ENCODE data around the gene PLCL1. TPM values are rescaled to one million over a fixed set of nuclear protein-coding genes. Genes with fewer than 3 reads are reported as not detected.

Gene PLCL1
- total and polyA plus RNA-seq, 8 donors = 0.93 to 28.7 (median 3.1) TPM

- intact Hi-C loops (cut with DNase I; ENCODE audit: low total_unique reads) = no loop called here
- H3K4me3 ChIP-seq = no peak overlapping the region
- TF ChIP-seq POLR2A (IDR thresholded peaks at IDR 0.05) (no peak), POLR2AphosphoS5 (IDR thresholded peaks at IDR 0.05) (no peak), CTCF (IDR thresholded peaks at IDR 0.05) (no peak), EP300 (IDR thresholded peaks at IDR 0.05) (no peak)
- H3K27me3 ChIP-seq = no peaks in the 10 kb centered on the region
- peaks cover 0 to 22% (median 5%) of the 10 kb centered on the region in 4 donors for H3K4me1 ChIP-seq
- no peaks in the 10 kb centered on the region for H3K9me3 ChIP-seq
- no peak for DNase-seq
- WGBS, 5 donors = 60 to 78% (median 73%) methylated on average over 2 of the region's 2 CpGs
- no peaks in the 10 kb centered on the region for H3K36me3 ChIP-seq
- H3K27ac ChIP-seq = no peak overlapping the region
Measured at GRCh38 chr2:198060277-198060676, 255.9 kb downstream of the PLCL1 start.

DNA sequence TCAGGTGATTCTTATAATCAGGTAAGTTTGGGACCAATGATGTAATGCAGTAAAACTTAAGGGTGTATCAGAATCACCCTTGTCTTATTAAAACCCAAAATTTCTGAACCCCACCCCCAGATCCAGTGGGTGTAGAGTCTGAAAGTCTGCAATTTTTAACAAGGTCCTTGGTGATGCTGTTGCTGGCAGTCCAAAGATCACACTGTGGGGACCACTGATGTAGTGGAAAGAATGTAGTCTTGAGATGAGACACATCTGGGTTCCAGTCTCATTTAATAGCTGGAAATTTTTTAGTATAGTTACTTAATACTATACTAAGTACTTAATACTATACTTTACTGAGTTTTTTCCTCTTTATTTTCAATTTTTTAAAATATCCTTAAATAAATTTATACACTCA lies 258.4 kb downstream of the PLCL1 start:
- DNase-seq = no peak
- Histone ChIP-seq H3K9me3 (no peaks in the 10 kb centered on the region), H3K4me1 (peaks cover 0 to 22% (median 5%) of the 10 kb centered on the region in 4 donors), H3K27ac (no peak overlapping the region), H3K4me3 (no peak overlapping the region), H3K36me3 (no peaks in the 10 kb centered on the region), H3K27me3 (no peaks in the 10 kb centered on the region)
- intact Hi-C loops (cut with DNase I; ENCODE audit: low total_unique reads) = no loop called here
- no peak for TF ChIP-seq POLR2A (IDR thresholded peaks at IDR 0.05)

- H3K27me3 ChIP-seq = no peaks in the 10 kb centered on the region
- peaks cover 0 to 22% (median 5%) of the 10 kb centered on the region in 4 donors for H3K4me1 ChIP-seq
- H3K27ac ChIP-seq = no peak overlapping the region
- no peaks in the 10 kb centered on the region for H3K9me3 ChIP-seq
- no peak for DNase-seq
- TF ChIP-seq EP300 (IDR thresholded peaks at IDR 0.05) = no peak
- no peak for TF ChIP-seq POLR2A (IDR thresholded peaks at IDR 0.05)
- TF ChIP-seq POLR2AphosphoS5 (IDR thresholded peaks at IDR 0.05) = no peak
- no peak for TF ChIP-seq CTCF (IDR thresholded peaks at IDR 0.05)
- intact Hi-C loops (cut with DNase I; ENCODE audit: low total_unique reads) = no loop called here
- 26 to 54% (median 45%) methylated on average over 1 of the region's 1 CpG for WGBS, 5 donors
- no peaks in the 10 kb centered on the region for H3K36me3 ChIP-seq
- no peak overlapping the region for H3K4me3 ChIP-seq
Measured at GRCh38 chr2:198063242-198063641, 258.8 kb downstream of the PLCL1 start.

- no peaks in the 10 kb centered on the region for H3K27me3 ChIP-seq
- DNase-seq = no peak
- WGBS, 5 donors = 17 to 43% (median 23%) methylated on average over 1 of the region's 1 CpG
- intact Hi-C loops (cut with DNase I; ENCODE audit: low total_unique reads) = no loop called here
- peaks cover 0 to 15% (median 5%) of the 10 kb centered on the region in 4 donors for H3K4me1 ChIP-seq
- H3K27ac ChIP-seq = no peak overlapping the region
- H3K4me3 ChIP-seq = no peak overlapping the region
- TF ChIP-seq CTCF (IDR thresholded peaks at IDR 0.05) (no peak), POLR2AphosphoS5 (IDR thresholded peaks at IDR 0.05) (no peak), EP300 (IDR thresholded peaks at IDR 0.05) (no peak), POLR2A (IDR thresholded peaks at IDR 0.05) (no peak)
- H3K36me3 ChIP-seq = no peaks in the 10 kb centered on the region
- H3K9me3 ChIP-seq = no peaks in the 10 kb centered on the region
Measured at GRCh38 chr2:198065322-198065721, 260.9 kb downstream of the PLCL1 start.

DNA sequence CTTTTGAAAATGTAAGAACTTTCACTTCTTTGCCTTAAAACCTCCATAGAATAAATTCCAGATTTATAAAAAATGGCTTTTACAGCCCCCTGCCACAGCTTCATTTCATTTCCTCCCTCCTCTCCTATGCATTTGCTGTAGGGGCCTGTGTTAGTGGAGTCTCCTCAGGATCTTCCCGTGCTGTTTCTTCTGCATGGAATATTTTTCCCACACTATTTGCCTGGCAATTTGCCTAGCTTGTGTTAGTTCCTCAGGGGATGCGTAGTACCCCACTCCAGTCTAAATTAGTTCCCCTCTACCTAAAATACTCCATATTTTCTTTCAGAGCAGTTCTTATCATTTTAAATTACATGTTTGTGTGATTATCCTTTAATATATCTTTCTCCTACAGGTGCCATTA lies 262.2 kb downstream of the PLCL1 start:
- H3K4me1 ChIP-seq = peaks cover 0 to 14% (median 5%) of the 10 kb centered on the region in 4 donors

More for the DNA sequence above, 262.2 kb downstream of the PLCL1 start:
- Histone ChIP-seq H3K9me3 (no peaks in the 10 kb centered on the region), H3K4me3 (no peak overlapping the region), H3K36me3 (no peaks in the 10 kb centered on the region), H3K27me3 (no peaks in the 10 kb centered on the region), H3K27ac (no peak overlapping the region)
- TF ChIP-seq CTCF (IDR thresholded peaks at IDR 0.05) (no peak), POLR2A (IDR thresholded peaks at IDR 0.05) (no peak), EP300 (IDR thresholded peaks at IDR 0.05) (no peak), POLR2AphosphoS5 (IDR thresholded peaks at IDR 0.05) (no peak)
- DNase-seq = no peak
- 68 to 93% (median 91%) methylated on average over 2 of the region's 2 CpGs for WGBS, 5 donors
- intact Hi-C loops (cut with DNase I; ENCODE audit: low total_unique reads) = no loop called here
